KOPT-K1 (cell line): Measurements from ENCODE around the gene EHD4.

Experiments
- H3K27ac ChIP-seq: fragments of 200-600 bp; sonication (generic); 2 replicates; pipeline ENCODE4 v1.5.1; 2016; ENCODE audit warnings: antibody characterized with exemption, mild to moderate bottlenecking, low read depth, low read length; ENCODE audit not compliant: poor library complexity, severe bottlenecking
- H3K36me3 ChIP-seq: fragments of 200-600 bp; sonication (generic); 2 replicates; pipeline ENCODE4 v1.5.1; 2017; ENCODE audit warnings: antibody characterized with exemption, mild to moderate bottlenecking, low read length, moderate library complexity; ENCODE audit not compliant: insufficient read depth
- H3K9me3 ChIP-seq: fragments of 200-600 bp; sonication (generic); 2 replicates; pipeline ENCODE4 v1.5.1; 2017; ENCODE audit warnings: antibody characterized with exemption, low read length, mild to moderate bottlenecking; ENCODE audit not compliant: insufficient read depth, poor library complexity, severe bottlenecking

Gene EHD4

GRCh38 chr15:41900526-41901380 lies 71.6 kb downstream of the EHD4 start:
- Histone ChIP-seq H3K9me3 (no peaks in the 10 kb centered on the region), H3K27ac (no peak overlapping the region)

GRCh38 chr15:41899854-41900442 lies 72.4 kb downstream of the EHD4 start:
- Histone ChIP-seq H3K27ac (no peak overlapping the region), H3K36me3 (no peaks in the 10 kb centered on the region), H3K9me3 (no peaks in the 10 kb centered on the region)

More at GRCh38 chr15:41900526-41901380, 71.6 kb downstream of the EHD4 start:
- no peaks in the 10 kb centered on the region for H3K36me3 ChIP-seq

GRCh38 chr15:41897363-41897799 lies 75.0 kb downstream of the EHD4 start:
- Histone ChIP-seq H3K9me3 (no peaks in the 10 kb centered on the region), H3K36me3 (no peaks in the 10 kb centered on the region), H3K27ac (no peak overlapping the region)

- no peak overlapping the region for H3K27ac ChIP-seq
- no peaks in the 10 kb centered on the region for H3K36me3 ChIP-seq
- H3K9me3 ChIP-seq: no peaks in the 10 kb centered on the region
These were observed 75.8 kb downstream of the EHD4 start for GRCh38 chr15:41896566-41896965.

GRCh38 chr15:41895957-41896356 lies 76.4 kb downstream of the EHD4 start:
- Histone ChIP-seq H3K36me3 (no peaks in the 10 kb centered on the region), H3K9me3 (no peaks in the 10 kb centered on the region), H3K27ac (no peak overlapping the region)

GRCh38 chr15:41895491-41895890 lies 76.9 kb downstream of the EHD4 start:
- Histone ChIP-seq H3K27ac (no peak overlapping the region), H3K36me3 (no peaks in the 10 kb centered on the region), H3K9me3 (no peaks in the 10 kb centered on the region)

- Histone ChIP-seq H3K27ac (no peak overlapping the region), H3K36me3 (no peaks in the 10 kb centered on the region), H3K9me3 (no peaks in the 10 kb centered on the region)
These were observed 77.4 kb downstream of the EHD4 start for GRCh38 chr15:41894791-41895463.

GRCh38 chr15:41894251-41894790 lies 78.0 kb downstream of the EHD4 start:
- Histone ChIP-seq H3K27ac (no peak overlapping the region), H3K9me3 (no peaks in the 10 kb centered on the region), H3K36me3 (no peaks in the 10 kb centered on the region)

GRCh38 chr15:41893422-41894250 lies 78.7 kb downstream of the EHD4 start, which contains the start of gene SPTBN5:
Gene SPTBN5, minus strand, starts transcription at chr15:41894053. Its CDS starts 556 bp downstream, at chr15:41893497.
- Histone ChIP-seq H3K9me3 (no peaks in the 10 kb centered on the region), H3K27ac (no peak within 1 kb of the TSS), H3K36me3 (no peaks in the 10 kb centered on the region)

- no peaks in the 10 kb centered on the region for H3K9me3 ChIP-seq
- no peaks in the 10 kb centered on the region for H3K36me3 ChIP-seq
- H3K27ac ChIP-seq: no peak overlapping the region
These were observed 79.5 kb downstream of the EHD4 start for GRCh38 chr15:41892621-41893421.

- Histone ChIP-seq H3K9me3 (no peaks in the 10 kb centered on the region), H3K36me3 (no peaks in the 10 kb centered on the region), H3K27ac (no peak overlapping the region)
These were observed 80.4 kb downstream of the EHD4 start for GRCh38 chr15:41891946-41892345.

GRCh38 chr15:41891226-41891625 lies 81.1 kb downstream of the EHD4 start:
- Histone ChIP-seq H3K27ac (no peak overlapping the region), H3K9me3 (no peaks in the 10 kb centered on the region), H3K36me3 (no peaks in the 10 kb centered on the region)

- Histone ChIP-seq H3K36me3 (no peaks in the 10 kb centered on the region), H3K9me3 (no peaks in the 10 kb centered on the region), H3K27ac (no peak overlapping the region)
These were observed 82.2 kb downstream of the EHD4 start for GRCh38 chr15:41890050-41890690.
